ENCODE results near the gene RBL2.
"Not testable (repeated sequence)": the region's sequence is repeated elsewhere in the genome, so short reads cannot be mapped to it uniquely, and the experiment has no call there.

RBL2 gene

DNA sequence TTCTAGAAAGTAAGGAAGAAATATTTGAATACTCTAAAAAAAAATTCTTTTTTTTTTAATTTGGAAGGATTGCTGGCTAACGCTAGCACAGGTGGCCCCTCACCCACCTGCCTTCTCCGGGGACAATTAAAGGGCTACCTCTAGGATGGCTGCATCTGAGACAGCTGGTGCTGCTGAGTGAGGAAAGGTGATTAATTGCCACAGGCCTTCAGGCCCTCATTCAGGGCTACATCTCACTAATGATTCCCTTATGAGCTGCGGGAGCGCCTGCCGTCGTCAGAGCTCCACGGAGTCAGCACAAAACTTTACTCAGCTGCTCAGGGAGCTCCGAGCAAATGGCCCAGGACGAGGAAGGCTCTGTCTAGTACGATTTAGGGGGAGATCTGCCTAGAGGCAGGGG lies 95.8 kb downstream of the RBL2 start:
- no peak overlapping the region for H3K4me3 ChIP-seq (replicated peaks in 1 of 2; ENCODE audit: low read depth in 2 of 2, low read length in 2 of 2)
- no peak for DNase-seq (ENCODE audit: low read depth in 2 of 2)
- TF ChIP-seq, protein P1, sequence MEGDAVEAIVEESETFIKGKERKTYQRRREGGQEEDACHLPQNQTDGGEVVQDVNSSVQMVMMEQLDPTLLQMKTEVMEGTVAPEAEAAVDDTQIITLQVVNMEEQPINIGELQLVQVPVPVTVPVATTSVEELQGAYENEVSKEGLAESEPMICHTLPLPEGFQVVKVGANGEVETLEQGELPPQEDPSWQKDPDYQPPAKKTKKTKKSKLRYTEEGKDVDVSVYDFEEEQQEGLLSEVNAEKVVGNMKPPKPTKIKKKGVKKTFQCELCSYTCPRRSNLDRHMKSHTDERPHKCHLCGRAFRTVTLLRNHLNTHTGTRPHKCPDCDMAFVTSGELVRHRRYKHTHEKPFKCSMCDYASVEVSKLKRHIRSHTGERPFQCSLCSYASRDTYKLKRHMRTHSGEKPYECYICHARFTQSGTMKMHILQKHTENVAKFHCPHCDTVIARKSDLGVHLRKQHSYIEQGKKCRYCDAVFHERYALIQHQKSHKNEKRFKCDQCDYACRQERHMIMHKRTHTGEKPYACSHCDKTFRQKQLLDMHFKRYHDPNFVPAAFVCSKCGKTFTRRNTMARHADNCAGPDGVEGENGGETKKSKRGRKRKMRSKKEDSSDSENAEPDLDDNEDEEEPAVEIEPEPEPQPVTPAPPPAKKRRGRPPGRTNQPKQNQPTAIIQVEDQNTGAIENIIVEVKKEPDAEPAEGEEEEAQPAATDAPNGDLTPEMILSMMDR (IDR thresholded peaks at IDR 0.05; ENCODE audit: low read depth, low read length): no peak

- DNase-seq (ENCODE audit: low read depth in 2 of 2): no peak
- TF ChIP-seq, protein P1 (IDR thresholded peaks at IDR 0.05; ENCODE audit: low read depth, low read length): no peak
- no peak overlapping the region for H3K4me3 ChIP-seq (replicated peaks in 1 of 2; ENCODE audit: low read depth in 2 of 2, low read length in 2 of 2)
Observed at GRCh38 chr16:53530741-53531140, 96.5 kb downstream of the RBL2 start.

- DNase-seq (ENCODE audit: low read depth in 2 of 2): no peak
- no peak overlapping the region for H3K4me3 ChIP-seq (replicated peaks in 1 of 2; ENCODE audit: low read depth in 2 of 2, low read length in 2 of 2)
Observed at GRCh38 chr16:53534206-53534605, 99.9 kb downstream of the RBL2 start.

GRCh38 chr16:53537626-53538025 lies 103.4 kb downstream of the RBL2 start:
- TF ChIP-seq, protein P1 (IDR thresholded peaks at IDR 0.05; ENCODE audit: low read depth, low read length): no peak
- H3K4me3 ChIP-seq (replicated peaks in 1 of 2; ENCODE audit: low read depth in 2 of 2, low read length in 2 of 2): no peak overlapping the region
- DNase-seq (ENCODE audit: low read depth in 2 of 2): no peak

More at GRCh38 chr16:53534206-53534605, 99.9 kb downstream of the RBL2 start:
- TF ChIP-seq, protein P1 (IDR thresholded peaks at IDR 0.05; ENCODE audit: low read depth, low read length): no peak

GRCh38 chr16:53539346-53539745 lies 105.1 kb downstream of the RBL2 start:
- not testable (repeated sequence) for DNase-seq (ENCODE audit: low read depth in 2 of 2); H3K4me3 ChIP-seq (replicated peaks in 1 of 2; ENCODE audit: low read depth in 2 of 2, low read length in 2 of 2)

- not testable (repeated sequence) for H3K4me3 ChIP-seq (replicated peaks in 1 of 2; ENCODE audit: low read depth in 2 of 2, low read length in 2 of 2); DNase-seq (ENCODE audit: low read depth in 2 of 2)
Observed at GRCh38 chr16:53539759-53540718, 105.8 kb downstream of the RBL2 start.

Data from cardiac fibroblast (primary cell).